ENCODE results near the gene CACNG4.

The CACNG4 gene

DNA sequence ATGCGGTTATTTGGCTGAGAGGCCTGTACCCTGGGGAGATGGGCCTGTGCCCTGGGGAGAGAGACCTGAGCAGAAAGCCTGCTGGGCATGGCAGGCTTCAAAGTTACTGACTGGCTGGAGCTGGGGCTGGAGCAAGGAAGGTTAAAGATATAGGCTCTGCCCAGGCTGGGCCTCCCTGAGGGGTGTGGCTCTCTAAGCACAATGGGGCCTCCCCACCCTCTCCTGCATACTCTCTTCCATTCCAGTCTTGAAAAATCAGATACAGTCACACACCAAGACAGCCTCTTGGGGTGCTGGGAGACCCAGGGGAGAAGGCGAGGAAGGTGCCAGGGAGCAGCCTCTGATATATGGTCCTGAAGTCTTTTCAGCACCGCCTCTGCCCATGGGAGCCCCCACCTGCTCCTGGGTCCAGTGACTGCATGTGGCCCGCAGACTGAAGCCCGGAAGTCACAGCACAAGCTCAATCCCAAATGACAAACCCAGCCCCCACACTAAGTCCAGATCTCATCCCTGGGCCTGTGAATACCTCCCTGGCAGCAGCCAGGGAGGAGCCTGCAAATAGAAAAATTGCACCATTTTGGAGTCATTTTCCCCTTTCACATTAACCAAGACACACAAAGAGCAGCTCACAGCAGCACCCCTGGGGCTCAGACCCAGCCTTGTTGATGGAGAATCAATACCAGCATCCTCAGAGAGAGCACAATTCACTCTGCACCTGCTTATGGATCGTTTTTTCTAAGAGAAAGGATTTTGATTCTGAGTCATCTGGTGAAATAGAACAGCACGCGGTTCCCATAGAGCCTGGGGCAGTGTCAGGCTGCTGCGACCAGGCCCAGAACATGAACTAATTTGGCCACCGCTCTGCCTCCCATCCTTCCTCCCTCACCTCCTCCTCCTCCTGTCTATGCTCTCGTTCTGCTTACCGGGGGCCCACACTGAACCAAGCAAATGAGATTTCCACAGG, 54.2 kb downstream of the CACNG4 start:
- DNase-seq (ENCODE audit: extremely low read depth, insufficient read length) = no peak
- no peaks in the 10 kb centered on the region for H3K36me3 ChIP-seq (ENCODE audit: control insufficient read depth, insufficient read depth, low read length)
- TF ChIP-seq, protein P1, sequence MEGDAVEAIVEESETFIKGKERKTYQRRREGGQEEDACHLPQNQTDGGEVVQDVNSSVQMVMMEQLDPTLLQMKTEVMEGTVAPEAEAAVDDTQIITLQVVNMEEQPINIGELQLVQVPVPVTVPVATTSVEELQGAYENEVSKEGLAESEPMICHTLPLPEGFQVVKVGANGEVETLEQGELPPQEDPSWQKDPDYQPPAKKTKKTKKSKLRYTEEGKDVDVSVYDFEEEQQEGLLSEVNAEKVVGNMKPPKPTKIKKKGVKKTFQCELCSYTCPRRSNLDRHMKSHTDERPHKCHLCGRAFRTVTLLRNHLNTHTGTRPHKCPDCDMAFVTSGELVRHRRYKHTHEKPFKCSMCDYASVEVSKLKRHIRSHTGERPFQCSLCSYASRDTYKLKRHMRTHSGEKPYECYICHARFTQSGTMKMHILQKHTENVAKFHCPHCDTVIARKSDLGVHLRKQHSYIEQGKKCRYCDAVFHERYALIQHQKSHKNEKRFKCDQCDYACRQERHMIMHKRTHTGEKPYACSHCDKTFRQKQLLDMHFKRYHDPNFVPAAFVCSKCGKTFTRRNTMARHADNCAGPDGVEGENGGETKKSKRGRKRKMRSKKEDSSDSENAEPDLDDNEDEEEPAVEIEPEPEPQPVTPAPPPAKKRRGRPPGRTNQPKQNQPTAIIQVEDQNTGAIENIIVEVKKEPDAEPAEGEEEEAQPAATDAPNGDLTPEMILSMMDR (IDR thresholded peaks at IDR 0.05; ENCODE audit: insufficient read depth, low read length, poor library complexity, severe bottlenecking) = no peak
- no peaks in the 10 kb centered on the region; the same call in none of the 2 replicates for H3K27me3 ChIP-seq (replicated peaks; ENCODE audit: control insufficient read depth, insufficient read depth, low read length)
- no peak overlapping the region for H3K4me3 ChIP-seq (replicated peaks; ENCODE audit: low read depth, low read length)

DNA sequence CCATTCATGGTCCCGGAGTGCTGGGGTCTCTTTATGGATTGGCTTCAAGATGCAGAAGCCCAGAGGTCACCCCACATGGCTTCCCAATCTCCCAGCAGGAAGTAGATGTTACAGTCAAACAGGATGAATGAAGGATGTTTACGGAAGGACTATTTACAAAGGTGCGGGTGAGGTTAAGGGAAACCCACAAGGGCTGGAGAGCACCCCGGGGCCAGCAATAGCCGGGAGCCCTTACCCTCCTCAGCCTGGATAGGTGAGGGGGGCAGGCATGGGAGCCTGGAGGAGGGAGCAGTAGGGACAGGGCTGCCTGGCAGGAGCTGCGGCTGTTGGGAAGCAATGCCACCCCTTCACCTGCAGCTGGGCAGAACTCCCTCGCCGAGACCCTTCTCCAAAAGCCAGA, 55.3 kb downstream of the CACNG4 start:
- no peaks in the 10 kb centered on the region; the same call in none of the 2 replicates for H3K27me3 ChIP-seq (replicated peaks; ENCODE audit: control insufficient read depth, insufficient read depth, low read length)
- TF ChIP-seq, protein P1 (IDR thresholded peaks at IDR 0.05; ENCODE audit: insufficient read depth, low read length, poor library complexity, severe bottlenecking) = no peak
- DNase-seq (ENCODE audit: extremely low read depth, insufficient read length) = no peak
- no peak overlapping the region for H3K4me3 ChIP-seq (replicated peaks; ENCODE audit: low read depth, low read length)
- H3K36me3 ChIP-seq (ENCODE audit: control insufficient read depth, insufficient read depth, low read length) = no peaks in the 10 kb centered on the region

DNA sequence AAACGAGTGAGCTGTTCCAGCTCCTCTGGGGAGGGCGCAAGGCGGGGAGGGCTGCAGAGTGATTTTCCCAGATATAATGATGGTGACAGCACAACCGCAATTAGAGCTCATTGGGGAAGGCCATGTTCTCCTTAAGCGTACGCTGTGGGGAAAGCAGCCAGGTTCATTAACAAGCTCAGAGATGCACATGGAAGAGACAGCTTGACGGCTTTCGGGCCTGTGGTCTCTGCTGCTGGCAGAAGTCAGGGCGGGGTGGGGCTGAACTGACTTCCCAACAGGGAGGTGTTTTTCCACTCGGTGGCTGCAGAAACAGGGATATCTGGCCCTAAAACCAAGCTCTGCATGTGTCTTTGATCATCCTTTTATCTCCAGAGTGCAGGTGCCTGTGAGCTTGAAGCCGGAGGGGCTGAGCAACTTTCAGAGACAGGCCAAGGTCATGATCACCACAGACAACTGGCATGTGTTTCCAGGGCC, 55.8 kb downstream of the CACNG4 start:
- Histone ChIP-seq H3K27me3 (replicated peaks; ENCODE audit: control insufficient read depth, insufficient read depth, low read length) (no peaks in the 10 kb centered on the region; the same call in none of the 2 replicates), H3K36me3 (ENCODE audit: control insufficient read depth, insufficient read depth, low read length) (no peaks in the 10 kb centered on the region), H3K4me3 (replicated peaks; ENCODE audit: low read depth, low read length) (no peak overlapping the region)
- no peak for DNase-seq (ENCODE audit: extremely low read depth, insufficient read length)
- TF ChIP-seq, protein P1 (IDR thresholded peaks at IDR 0.05; ENCODE audit: insufficient read depth, low read length, poor library complexity, severe bottlenecking) = no peak

DNA sequence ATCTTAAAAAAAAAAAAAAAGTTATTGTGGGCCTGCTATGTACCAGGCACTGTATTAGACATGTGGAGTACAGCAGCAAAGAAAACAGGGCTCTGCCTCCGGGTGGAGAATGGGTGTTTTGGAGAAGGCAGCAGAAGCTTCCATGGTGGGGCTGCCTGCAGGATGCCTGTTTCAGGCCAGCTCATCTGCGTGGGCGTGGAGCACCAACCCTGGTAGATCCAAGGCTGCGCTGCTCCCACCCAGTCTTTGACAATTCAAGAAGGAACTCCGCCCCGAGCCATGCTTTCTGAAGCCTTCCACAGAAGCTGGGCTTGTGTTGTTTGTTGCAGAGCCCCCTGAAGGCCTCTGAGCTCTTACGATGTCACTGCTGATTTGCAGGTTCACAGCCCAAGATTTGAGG, 56.7 kb downstream of the CACNG4 start:
- H3K36me3 ChIP-seq (ENCODE audit: control insufficient read depth, insufficient read depth, low read length) = no peaks in the 10 kb centered on the region
- H3K27me3 ChIP-seq (replicated peaks; ENCODE audit: control insufficient read depth, insufficient read depth, low read length) = no peaks in the 10 kb centered on the region; the same call in 1 of the 2 replicates
- H3K4me3 ChIP-seq (replicated peaks; ENCODE audit: low read depth, low read length) = no peak overlapping the region
- TF ChIP-seq, protein P1 (IDR thresholded peaks at IDR 0.05; ENCODE audit: insufficient read depth, low read length, poor library complexity, severe bottlenecking) = no peak
- DNase-seq (ENCODE audit: extremely low read depth, insufficient read length) = no peak

DNA sequence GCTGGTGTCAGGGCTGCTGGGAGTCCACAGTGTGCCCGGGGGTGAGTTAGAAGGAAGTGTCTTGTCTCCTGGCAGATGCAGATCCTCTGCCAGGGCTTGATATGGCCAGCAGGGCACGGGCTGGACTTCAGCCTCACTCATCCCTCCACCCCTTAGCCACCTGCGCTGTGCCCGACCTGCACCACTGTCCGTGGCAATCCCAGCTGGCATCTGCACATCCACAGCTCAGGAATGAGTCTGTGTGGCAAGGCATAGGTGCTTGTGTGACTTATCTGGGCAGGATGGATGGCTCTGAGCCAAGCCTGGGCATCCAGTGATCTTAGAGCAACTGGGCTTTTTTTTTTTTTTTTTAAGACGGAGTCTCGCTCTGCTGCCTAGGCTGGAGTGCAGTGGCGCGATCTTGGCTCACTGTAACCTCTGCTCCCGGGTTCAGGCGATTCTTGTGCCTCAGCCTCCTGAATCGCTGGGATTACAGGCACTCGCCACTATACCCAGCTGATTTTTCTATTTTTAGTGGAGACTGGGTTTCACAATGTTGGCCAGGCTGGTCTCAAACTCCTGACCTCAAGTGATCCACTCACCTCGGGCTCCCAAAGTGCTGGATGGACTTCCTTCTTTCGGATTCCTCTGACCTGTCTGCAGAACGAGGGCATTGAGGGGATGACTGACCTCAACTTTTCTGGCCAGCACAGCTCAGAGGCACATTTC, 57.4 kb downstream of the CACNG4 start:
- TF ChIP-seq, protein P1 (IDR thresholded peaks at IDR 0.05; ENCODE audit: insufficient read depth, low read length, poor library complexity, severe bottlenecking) = no peak
- no peak for DNase-seq (ENCODE audit: extremely low read depth, insufficient read length)
- no peaks in the 10 kb centered on the region; the same call in 1 of the 2 replicates for H3K27me3 ChIP-seq (replicated peaks; ENCODE audit: control insufficient read depth, insufficient read depth, low read length)
- no peak overlapping the region for H3K4me3 ChIP-seq (replicated peaks; ENCODE audit: low read depth, low read length)
- H3K36me3 ChIP-seq (ENCODE audit: control insufficient read depth, insufficient read depth, low read length) = no peaks in the 10 kb centered on the region
